NCI-H128 (cell line): ENCODE data around the gene TRMT10B.
"Not testable (repeated sequence)": the region's sequence is repeated elsewhere in the genome, so short reads cannot be mapped to it uniquely, and the experiment has no call there.

ENCODE experiments used
- DNase-seq: peaks from one replicate; lab custom pipeline; 2025; ENCODE audit not compliant: unreplicated experiment; lab: John Stamatoyannopoulos, UW

The TRMT10B gene

DNA sequence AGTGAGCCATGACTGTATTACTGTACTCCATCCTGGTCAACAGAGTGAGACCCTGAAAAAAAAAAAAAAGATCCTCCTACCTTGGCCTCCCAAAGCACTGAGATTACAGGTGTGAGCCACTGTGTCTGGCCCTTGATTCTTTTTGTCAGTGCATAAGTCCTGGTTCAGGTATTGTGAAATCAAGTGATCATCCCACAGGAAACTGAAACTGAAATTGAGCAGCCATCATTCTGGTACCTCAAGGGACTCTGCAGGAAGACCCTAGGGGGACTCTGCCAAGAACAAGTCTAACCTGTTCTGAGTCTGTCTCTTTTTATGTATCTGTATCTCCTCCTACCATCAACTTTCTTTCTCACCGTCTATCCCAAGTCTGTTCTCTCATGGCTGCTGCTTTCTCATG is 45.1 kb downstream of the TRMT10B start:
- no peak for DNase-seq

DNA sequence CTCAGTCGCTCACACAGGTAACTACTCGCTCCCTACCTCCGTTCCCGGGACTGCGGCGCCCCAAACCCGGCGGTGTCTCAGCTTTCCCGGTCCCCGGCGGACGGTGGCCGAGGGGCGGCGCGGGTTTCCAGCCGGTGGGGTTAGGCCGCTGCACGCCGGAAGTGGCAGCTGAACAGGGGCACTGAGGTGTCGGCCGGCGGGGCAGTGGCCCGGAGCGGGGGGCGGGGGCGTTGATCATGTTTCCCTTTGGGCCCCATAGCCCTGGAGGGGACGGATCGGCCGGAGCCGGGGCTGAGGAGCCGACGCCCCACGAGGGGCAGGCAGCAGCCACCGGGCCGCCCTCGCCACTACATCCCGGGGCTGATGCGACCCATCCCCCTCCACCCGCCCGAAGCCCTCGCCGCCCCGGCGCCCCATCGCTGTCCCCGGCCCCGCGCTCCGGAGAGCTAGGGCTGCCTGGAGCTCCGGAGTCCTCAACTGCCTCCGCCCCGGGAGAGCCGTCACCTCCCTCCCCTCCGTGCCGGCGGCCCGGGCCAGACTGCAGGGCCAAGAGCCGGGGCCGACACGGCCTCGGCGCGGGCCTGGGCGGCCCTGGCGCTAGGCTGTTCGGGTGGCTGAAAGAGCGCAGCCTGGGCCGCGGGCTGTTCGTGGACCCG is 47.2 kb downstream of the TRMT10B start, which contains the start of gene DCAF10:
Gene DCAF10, plus strand, starts transcription at position 167 of the 656 bp plus-strand sequence. Its CDS starts 70 bp downstream, at position 237.
- peak; percentile 78 for DNase-seq

DNA sequence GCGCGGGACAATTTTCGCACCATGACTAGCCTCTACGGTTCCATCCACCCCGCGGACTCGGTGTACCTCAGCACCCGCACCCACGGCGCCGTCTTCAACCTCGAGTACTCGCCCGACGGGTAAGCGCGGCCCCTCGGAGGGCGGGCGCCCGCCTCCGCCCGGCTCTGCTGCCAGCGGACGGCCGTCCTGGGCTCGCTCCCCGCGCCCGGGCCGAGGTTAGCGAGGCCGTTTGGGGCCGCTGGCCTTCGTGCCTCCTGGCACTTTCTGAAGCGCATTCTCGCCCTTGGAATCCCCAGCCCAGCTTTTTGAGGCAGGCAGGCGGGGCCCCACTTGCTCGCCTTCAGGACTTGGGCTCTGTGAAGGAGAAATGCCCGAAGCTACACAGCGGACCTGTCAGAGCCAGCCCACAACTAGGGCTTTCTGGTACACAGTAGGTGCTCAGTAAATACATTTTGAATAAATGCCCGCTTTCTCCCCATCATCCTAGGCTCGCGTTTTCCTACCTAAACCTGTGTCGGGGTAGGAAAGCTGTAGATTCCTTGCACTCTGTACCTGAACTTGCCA is 47.8 kb downstream of the TRMT10B start:
- DNase-seq, result no peak

DNA sequence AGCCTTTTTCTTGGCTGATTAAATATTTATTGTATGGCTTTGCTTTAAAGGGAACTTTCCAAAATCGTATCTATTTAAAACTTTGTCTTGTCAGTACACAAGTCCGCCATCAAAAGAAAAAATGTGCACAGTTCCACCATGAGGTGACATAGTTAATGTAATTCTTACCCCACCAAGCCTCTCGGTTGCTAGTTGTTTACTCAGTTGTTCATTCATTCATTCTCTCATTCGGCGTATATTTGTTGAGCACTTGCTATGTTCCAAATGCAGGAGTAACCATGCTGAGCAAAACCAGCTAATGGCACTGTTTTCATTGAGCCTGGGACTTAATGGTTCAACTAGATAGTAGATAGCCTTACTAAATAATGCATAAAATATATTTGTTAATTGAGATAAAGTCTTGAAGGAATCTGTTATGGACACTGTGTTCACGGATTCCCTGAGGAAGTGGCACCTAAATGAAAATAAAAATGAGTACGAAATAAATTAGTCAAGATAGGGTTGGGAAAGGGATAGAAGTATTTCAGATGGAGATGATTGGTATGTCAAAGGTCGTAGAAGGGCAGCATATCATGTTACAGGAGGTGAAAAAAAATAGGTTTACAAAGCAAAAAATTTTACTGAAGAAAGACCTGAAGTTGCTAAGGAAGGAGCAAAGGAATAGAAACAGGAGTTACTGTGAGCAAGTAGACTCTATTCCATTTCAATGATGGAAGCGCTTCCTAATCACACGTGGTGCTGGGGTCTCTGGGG is 48.5 kb downstream of the TRMT10B start:
- DNase-seq, result no peak

DNA sequence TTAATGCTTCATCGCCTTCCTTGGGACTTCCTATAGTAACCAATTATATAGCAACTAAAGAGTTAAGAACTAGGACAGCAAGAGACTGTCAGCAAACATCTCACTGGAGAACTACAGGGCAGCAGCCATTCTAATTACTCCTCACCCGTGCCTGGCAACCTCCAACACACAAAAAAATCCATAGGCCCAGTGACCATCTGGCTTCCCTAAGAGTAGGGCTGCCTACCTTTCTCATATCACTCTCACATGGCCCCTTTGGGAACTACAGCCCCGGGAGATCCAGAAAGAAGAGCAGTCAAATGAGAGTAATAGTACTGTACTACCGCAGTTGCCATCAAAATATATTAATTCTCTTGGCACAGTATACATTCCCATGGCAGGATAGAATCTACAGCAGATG is 52.7 kb downstream of the TRMT10B start:
- DNase-seq, result no peak

DNA sequence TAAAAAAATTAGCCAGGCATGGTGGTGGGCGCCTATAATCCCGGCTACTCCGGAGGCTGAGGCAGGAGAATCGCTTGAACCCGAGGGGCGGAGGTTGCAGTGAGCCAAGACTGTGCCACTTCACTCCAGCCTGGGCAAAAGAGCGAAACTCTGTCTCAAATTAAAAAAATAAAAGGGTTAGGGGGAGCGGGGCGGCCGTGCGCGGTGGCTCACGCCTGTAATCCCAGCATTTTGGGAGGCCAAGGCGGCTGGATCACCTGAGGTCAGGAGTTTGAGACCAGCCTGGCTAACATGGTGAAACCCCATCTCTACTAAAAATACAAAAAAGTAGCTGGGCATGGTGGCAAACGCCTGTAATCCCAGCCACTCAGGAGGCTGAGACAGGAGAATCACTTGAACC is 56.1 kb downstream of the TRMT10B start:
- not testable (repeated sequence) for DNase-seq

DNA sequence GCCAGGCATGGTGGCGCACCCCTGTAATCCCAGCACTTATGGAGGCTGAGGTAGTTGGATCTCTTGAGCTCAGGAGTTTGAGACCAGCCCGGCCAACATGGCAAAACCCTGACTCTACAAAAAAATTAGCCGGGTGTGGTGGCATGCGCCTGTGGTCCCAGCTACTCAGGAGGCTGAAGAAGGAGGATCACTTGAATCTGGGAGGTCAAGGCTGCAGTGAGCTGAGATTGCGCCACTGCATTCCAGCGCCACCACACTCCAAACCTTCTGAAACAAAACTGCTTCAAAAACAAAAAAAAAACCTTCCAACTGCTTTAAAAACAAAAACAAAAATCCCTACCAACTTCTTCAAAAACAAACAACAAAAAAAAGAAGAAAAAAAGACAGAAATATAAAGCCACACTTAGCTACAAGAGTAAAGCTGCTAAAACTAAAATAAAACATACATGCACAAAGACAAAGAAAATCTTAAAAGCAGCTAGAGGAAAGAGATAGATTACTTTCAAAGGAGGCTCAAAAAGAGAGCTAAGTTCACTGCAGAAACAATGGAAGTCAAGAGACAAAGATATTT is 58.4 kb downstream of the TRMT10B start:
- DNase-seq, result no peak

DNA sequence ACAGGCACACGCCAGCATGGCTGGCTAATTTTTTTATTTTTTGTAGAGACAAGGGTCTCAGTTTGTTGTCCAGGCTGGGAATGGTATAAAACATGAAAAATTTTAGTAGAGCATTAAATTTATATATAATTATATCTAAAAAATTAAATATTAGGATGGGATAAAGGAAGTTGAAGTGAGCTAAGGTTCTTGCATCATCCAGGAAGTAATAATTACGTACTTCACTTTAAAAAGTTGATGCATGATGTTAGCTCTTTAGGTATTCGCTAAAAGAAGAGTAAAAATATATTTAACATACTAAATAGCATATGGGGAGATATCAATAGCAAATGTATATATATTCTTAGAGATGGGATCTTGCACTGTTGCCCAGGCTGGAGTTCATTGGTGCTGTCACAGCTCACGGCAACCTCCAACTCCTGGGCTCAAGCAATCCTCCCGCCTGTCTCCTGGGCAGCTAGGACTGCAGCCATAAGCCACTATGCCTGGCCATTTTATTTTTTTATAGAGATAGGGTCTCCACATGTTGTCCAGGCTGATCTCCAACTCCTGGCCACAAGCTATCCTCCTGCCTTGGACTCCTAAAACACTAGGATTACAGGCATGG is 59.3 kb downstream of the TRMT10B start:
- DNase-seq, result no peak

DNA sequence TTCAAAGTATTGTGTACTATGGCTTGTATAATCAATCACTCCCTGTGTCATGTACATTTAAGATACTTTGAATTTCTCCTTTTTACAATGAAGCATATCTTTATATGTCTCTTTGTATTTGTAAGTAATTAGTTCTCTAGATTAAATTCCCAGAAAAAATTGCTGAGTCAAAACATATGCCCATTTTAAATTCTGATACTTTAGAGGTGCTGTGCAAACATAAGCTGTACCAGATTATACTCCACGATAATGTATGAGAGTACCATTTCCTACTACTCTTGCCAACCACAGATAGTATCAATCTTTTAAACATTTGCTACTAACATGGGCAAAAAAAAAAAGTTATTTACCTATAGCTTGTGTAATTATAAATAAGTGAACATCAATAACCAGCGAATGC is 65.2 kb downstream of the TRMT10B start:
- no peak for DNase-seq

DNA sequence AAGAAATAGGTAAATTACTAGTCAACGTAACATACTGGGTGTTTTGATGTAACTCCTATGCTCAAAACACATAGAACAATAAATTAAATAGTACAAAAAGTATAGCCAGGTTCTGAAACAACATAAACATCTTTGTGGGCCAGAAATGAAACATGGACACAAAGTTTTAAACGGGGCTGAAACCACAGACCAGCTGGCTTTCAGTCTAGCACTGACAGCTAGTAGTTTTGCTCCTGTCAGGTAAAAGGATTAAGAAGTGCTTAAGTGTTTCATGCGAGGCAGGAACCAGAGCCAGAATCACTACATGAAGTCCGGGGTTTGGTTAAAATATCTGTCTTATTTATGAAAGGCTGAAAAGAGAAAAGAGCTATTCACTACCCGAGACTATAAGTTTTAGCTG is 66.5 kb downstream of the TRMT10B start:
- DNase-seq, result no peak

DNA sequence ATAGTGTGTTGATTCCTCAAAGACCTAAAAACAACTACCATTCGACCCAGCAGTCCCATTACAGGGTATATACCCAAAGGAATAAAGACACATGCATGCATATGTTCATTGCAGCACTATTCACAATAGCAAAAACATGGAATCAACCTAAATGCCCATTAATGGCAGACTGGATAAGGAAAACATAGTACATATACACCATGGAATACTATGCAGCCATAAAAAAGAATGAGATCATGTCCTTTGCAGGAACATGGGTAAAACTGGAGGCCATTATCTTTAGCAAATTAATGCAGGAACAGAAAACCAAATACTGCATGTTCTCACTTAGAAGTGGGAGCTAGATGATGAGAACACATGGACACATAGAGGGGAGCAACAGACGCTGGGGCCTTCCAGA is 71.6 kb downstream of the TRMT10B start:
- not testable (repeated sequence) for DNase-seq

DNA sequence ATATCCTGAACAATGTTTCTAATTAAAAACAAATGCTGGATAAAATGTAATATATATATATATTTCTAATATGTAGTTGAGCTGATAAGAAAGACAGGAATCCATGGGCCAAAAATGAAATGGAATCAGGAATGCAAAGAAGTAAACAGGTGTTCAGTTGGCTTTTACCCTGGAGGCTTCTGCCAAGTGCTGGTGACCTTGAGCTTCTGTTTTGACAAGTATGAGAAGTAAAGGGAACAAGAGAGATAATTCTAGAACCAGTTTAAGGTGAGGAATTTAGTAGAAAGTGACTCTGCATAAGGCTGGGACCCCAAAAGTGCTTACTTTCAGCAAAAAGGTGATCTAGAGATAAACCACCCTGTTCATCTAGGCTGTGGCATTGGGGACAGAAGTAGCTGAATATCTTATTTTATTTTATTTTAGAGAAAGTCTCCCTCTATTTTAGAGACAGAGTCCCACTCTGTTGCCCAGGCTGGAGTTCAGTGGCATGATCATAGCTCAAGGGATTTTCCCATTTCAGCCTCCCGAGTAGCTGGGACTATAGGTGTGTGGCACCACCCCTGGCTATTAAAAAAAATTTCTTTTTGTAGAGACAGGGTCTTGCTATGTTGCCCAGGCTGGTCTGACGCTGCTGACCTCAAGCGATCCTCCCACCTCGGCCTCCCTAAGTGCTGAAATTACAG is 74.0 kb downstream of the TRMT10B start:
- no peak for DNase-seq
